Gastroesophageal sphincter (tissue), 4 donors: Measurements from ENCODE around the gene CCPG1. TPM values are rescaled to one million over a fixed set of nuclear protein-coding genes. Genes with fewer than 3 reads are reported as not detected.

Source experiments
- ATAC-seq: fragments of 150-250 bp; one replicate; pipeline ENCODE4 v1.9.1; 2016; ENCODE audit warnings: mild to moderate bottlenecking, moderate library complexity
- H3K27ac ChIP-seq, 4 donors: fragments of 200-600 bp; sonication (generic) in 3 of 4; 1 replicate in 3 of 4; 2 replicates in 1 of 4; pipeline ENCODE4 v1.5.1; 2016 to 2019
- H3K27me3 ChIP-seq: fragments of 200-600 bp; sonication (generic); one replicate; pipeline ENCODE4 v1.5.1; 2019
- H3K36me3 ChIP-seq, 2 donors: fragments of 200-600 bp; sonication (generic); one replicate each; pipeline ENCODE4 v1.5.1; 2019; ENCODE audit warnings: control low read depth in 1 of 2
- H3K4me1 ChIP-seq, 3 donors: fragments of 200-600 bp; sonication (generic); 1 replicate in 2 of 3; 2 replicates in 1 of 3; pipeline ENCODE4 v1.5.1; 2016 to 2019; ENCODE audit warnings: control low read depth in 2 of 3
- H3K4me3 ChIP-seq, 2 donors: fragments of 200-600 bp; sonication (generic); one replicate each; pipeline ENCODE4 v1.5.1; 2019; ENCODE audit warnings: mild to moderate bottlenecking in 1 of 2, moderate library complexity in 1 of 2
- H3K9me3 ChIP-seq, 3 donors: fragments of 200-600 bp; sonication (generic); one replicate each; pipeline ENCODE4 v1.5.1; 2017 to 2019; ENCODE audit warnings: control low read depth in 2 of 3
- EP300 ChIP-seq: sonication (generic); formaldehyde crosslinking; IDR thresholded peaks from one replicate; pipeline ENCODE4 v1.6.1; 2017; ENCODE audit warnings: antibody characterized with exemption, mild to moderate bottlenecking
- POLR2A ChIP-seq, 2 donors: fragments of 450-650 bp; IDR thresholded peaks; one replicate each; pipeline ENCODE4 v1.6.1; 2017; ENCODE audit warnings: antibody characterized with exemption in 2 of 2, mild to moderate bottlenecking in 2 of 2, moderate library complexity in 1 of 2
- POLR2AphosphoS5 ChIP-seq: sonication (generic); formaldehyde crosslinking; IDR thresholded peaks from one replicate; pipeline ENCODE4 v1.6.1; 2017; ENCODE audit warnings: antibody characterized with exemption
- WGBS, 2 donors: methylation state at CpG; one replicate each; pipeline ENCODE4 v1.1.5; 2018; ENCODE audit warnings: low coverage in 1 of 2; 5-methylcytosine and 5-hydroxymethylcytosine counted together
- total RNA-seq, 4 donors: library from RNA; depleted of rRNA; stranded (reverse); fragments of >200 nt; gene quantifications; one replicate each; pipeline ENCODE4 v1.1.0, GENCODE V29; 2016
- TF ChIP-seq, protein P1 (sequence below), 4 experiments: fragments of 200-600 bp in 2 of 4; fragments of 450-650 bp in 2 of 4; sonication (generic) in 1 of 4; IDR thresholded peaks; one replicate each; pipeline ENCODE4 v1.5.1; 2017 to 2019; ENCODE audit warnings: antibody characterized with exemption in 4 of 4, mild to moderate bottlenecking in 2 of 4, moderate library complexity in 2 of 4

The CCPG1 gene
- total RNA-seq, 4 donors from 2014 or later, result 48.2 to 88.2 (median 61.0) TPM

- H3K27ac ChIP-seq, result no peak overlapping the region
- 63 to 67% methylated on average over 1 of the region's 1 CpG for WGBS, 2 donors
- peaks cover 0 to 62% of the 10 kb centered on the region in 2 donors for H3K36me3 ChIP-seq
- H3K4me3 ChIP-seq, result no peak overlapping the region
- ATAC-seq, result no peak
- H3K4me1 ChIP-seq, result no peaks in the 10 kb centered on the region
- H3K9me3 ChIP-seq, result no peaks in the 10 kb centered on the region
- TF ChIP-seq POLR2A (IDR thresholded peaks at IDR 0.05), result no peak
- TF ChIP-seq POLR2AphosphoS5, result no peak
- TF ChIP-seq, protein P1, sequence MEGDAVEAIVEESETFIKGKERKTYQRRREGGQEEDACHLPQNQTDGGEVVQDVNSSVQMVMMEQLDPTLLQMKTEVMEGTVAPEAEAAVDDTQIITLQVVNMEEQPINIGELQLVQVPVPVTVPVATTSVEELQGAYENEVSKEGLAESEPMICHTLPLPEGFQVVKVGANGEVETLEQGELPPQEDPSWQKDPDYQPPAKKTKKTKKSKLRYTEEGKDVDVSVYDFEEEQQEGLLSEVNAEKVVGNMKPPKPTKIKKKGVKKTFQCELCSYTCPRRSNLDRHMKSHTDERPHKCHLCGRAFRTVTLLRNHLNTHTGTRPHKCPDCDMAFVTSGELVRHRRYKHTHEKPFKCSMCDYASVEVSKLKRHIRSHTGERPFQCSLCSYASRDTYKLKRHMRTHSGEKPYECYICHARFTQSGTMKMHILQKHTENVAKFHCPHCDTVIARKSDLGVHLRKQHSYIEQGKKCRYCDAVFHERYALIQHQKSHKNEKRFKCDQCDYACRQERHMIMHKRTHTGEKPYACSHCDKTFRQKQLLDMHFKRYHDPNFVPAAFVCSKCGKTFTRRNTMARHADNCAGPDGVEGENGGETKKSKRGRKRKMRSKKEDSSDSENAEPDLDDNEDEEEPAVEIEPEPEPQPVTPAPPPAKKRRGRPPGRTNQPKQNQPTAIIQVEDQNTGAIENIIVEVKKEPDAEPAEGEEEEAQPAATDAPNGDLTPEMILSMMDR (IDR thresholded peaks at IDR 0.05), result no peak
- no peak for TF ChIP-seq EP300
- H3K27me3 ChIP-seq, result no peaks in the 10 kb centered on the region
These were observed 80.8 kb downstream of the CCPG1 start for GRCh38 chr15:55327387-55327786.

DNA sequence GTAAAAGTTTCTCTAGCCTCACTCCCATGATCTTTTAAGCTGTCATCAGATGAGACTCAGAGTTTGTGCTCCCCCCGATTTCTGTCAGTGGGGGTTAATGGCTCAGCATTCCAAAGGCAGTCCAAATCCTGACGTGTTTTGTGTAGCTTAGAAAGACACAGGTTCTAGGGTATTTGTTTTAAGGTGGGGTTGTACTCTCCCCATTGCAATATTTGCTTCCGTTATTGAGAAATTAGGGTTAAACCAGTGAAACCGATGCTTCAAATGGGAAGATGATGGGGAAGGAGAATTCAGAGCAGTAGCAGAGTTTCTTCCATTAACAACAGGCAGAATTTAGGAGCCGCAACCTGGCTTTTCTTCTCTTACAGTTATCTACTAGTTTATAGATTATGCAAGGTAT, 85.7 kb downstream of the CCPG1 start:
- Histone ChIP-seq H3K36me3 (peaks cover 0 to 18% of the 10 kb centered on the region in 2 donors), H3K4me1 (peaks cover 0 to 26% (median 7%) of the 10 kb centered on the region in 3 donors), H3K4me3 (no peak overlapping the region), H3K27me3 (no peaks in the 10 kb centered on the region), H3K9me3 (no peaks in the 10 kb centered on the region), H3K27ac (no peak overlapping the region)
- ATAC-seq, result no peak
- 66 to 87% methylated on average over 3 to 5 of the region's 5 CpGs for WGBS, 2 donors
- TF ChIP-seq EP300 (no peak), POLR2AphosphoS5 (no peak), POLR2A (IDR thresholded peaks at IDR 0.05) (no peak)
- TF ChIP-seq, protein P1 (IDR thresholded peaks at IDR 0.05), result no peak

DNA sequence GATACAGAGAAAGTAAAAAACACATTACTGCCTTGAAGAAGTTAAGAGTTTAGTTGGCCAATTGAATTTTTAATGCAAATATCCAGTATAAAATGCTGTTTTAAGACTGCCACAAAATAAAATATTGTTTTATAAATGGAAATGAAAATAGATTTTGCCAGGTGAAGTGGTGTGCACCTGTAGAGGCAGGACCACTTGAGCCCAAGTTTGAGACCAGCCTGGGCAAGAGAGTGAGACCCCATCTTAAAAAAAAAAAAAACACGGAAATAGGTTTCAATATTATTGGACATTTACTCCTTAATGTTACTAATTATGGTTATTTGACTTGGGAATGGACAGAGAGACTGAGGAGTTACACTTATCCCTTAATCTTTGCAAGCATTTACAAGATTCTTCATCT, 87.2 kb downstream of the CCPG1 start:
- WGBS, 2 donors, result 78 to 93% methylated on average over 1 of the region's 1 CpG
- Histone ChIP-seq H3K9me3 (no peaks in the 10 kb centered on the region), H3K36me3 (peaks cover 0 to 15% of the 10 kb centered on the region in 2 donors), H3K4me3 (no peak overlapping the region), H3K27me3 (no peaks in the 10 kb centered on the region), H3K27ac (no peak overlapping the region), H3K4me1 (peaks cover 0 to 38% (median 10%) of the 10 kb centered on the region in 3 donors)
- TF ChIP-seq POLR2A (IDR thresholded peaks at IDR 0.05), result no peak
- no peak for TF ChIP-seq EP300
- TF ChIP-seq POLR2AphosphoS5, result no peak
- TF ChIP-seq, protein P1 (IDR thresholded peaks at IDR 0.05), result no peak
- no peak for ATAC-seq

- Histone ChIP-seq H3K27me3 (no peaks in the 10 kb centered on the region), H3K27ac (peak overlapping the region in 1 of 4 donors; percentile 21), H3K4me1 (peaks cover 0 to 38% (median 10%) of the 10 kb centered on the region in 3 donors), H3K4me3 (peak overlapping the region in 1 of 2 donors; percentile 83), H3K9me3 (no peaks in the 10 kb centered on the region), H3K36me3 (peaks cover 0 to 16% of the 10 kb centered on the region in 2 donors)
- TF ChIP-seq POLR2AphosphoS5 (no peak), POLR2A (IDR thresholded peaks at IDR 0.05) (no peak), EP300 (no peak)
- TF ChIP-seq, protein P1 (IDR thresholded peaks at IDR 0.05), result no peak
- ATAC-seq, result no peak
- 12 to 35% methylated on average over 2 of the region's 2 CpGs for whole genome bisulfite sequencing, 2 donors
These were observed 88.0 kb downstream of the CCPG1 start for GRCh38 chr15:55320238-55320550.

GRCh38 chr15:55319537-55320237, 88.5 kb downstream of the CCPG1 start:
- TF ChIP-seq, protein P1 (IDR thresholded peaks at IDR 0.05), result no peak
- TF ChIP-seq POLR2A (IDR thresholded peaks at IDR 0.05) (no peak), EP300 (no peak), POLR2AphosphoS5 (no peak)
- ATAC-seq, result no peak
- WGBS, 2 donors, result 42 to 54% methylated on average over 4 of the region's 4 CpGs

More at GRCh38 chr15:55319537-55320237, 88.5 kb downstream of the CCPG1 start:
- Histone ChIP-seq H3K9me3 (no peaks in the 10 kb centered on the region), H3K4me3 (peak overlapping the region; percentile 83 to 94), H3K4me1 (peaks cover 0 to 38% (median 10%) of the 10 kb centered on the region in 3 donors), H3K27ac (peak overlapping the region; percentile 76 to 90 (median 88)), H3K27me3 (no peaks in the 10 kb centered on the region), H3K36me3 (peaks cover 0 to 16% of the 10 kb centered on the region in 2 donors)
